SK-N-SH treated with all-trans-retinoic acid at 6 μM for 48 hours (cell line): ENCODE results near the gene RNF208.

Experiments
- ATAC-seq: fragments of 200-7000 bp; cut with Tn5 transposase; 3 replicates; pipeline ENCODE4 v1.9.1; 2020; ENCODE audit warnings: mild to moderate bottlenecking, moderate library complexity
- ARNTL ChIP-seq: fragments of 450-650 bp; formaldehyde crosslinking; IDR thresholded peaks from 2 replicates; pipeline ENCODE4 v1.5.0; 2020; ENCODE audit warnings: low read depth, mild to moderate bottlenecking, moderate library complexity, borderline replicate concordance
- BACH2 ChIP-seq: fragments of 250-450 bp; sonication (Bioruptor Pico); IDR thresholded peaks from 2 replicates; pipeline ENCODE4 v1.9.0; 2021; ENCODE audit warnings: mild to moderate bottlenecking, borderline replicate concordance
- CSDC2 ChIP-seq: fragments of 250-450 bp; sonication (Bioruptor Pico); IDR thresholded peaks from 2 replicates; pipeline ENCODE4 v1.5.0; 2020; ENCODE audit warnings: mild to moderate bottlenecking, moderate library complexity
- CSRNP3 ChIP-seq: fragments of 250-450 bp; sonication (Bioruptor Pico); IDR thresholded peaks from 2 replicates; pipeline ENCODE4 v1.5.1; 2021; ENCODE audit warnings: mild to moderate bottlenecking, moderate library complexity
- ESRRG ChIP-seq: fragments of 250-450 bp; sonication (Bioruptor Pico); IDR thresholded peaks from 2 replicates; pipeline ENCODE4 v1.6.1; 2021; ENCODE audit warnings: mild to moderate bottlenecking
- GLIS3 ChIP-seq: fragments of 250-450 bp; sonication (Bioruptor Pico); IDR thresholded peaks from 2 replicates; pipeline ENCODE4 v1.5.0; 2020; ENCODE audit warnings: mild to moderate bottlenecking, moderate library complexity
- ISL1 ChIP-seq: fragments of 250-450 bp; sonication (Bioruptor Pico); IDR thresholded peaks from 2 replicates; pipeline ENCODE4 v2.1.2; 2022; ENCODE audit warnings: mild to moderate bottlenecking, moderate library complexity
- PATZ1 ChIP-seq: fragments of 250-450 bp; sonication (Bioruptor Pico); IDR thresholded peaks from 2 replicates; pipeline ENCODE4 v1.8.0; 2020; ENCODE audit warnings: mild to moderate bottlenecking, moderate library complexity, borderline replicate concordance
- PPARA ChIP-seq: fragments of 250-450 bp; sonication (Bioruptor Pico); IDR thresholded peaks from 2 replicates; pipeline ENCODE4 v1.5.0; 2020; ENCODE audit warnings: mild to moderate bottlenecking, borderline replicate concordance
- RARB ChIP-seq: fragments of 250-450 bp; sonication (Bioruptor Pico); IDR thresholded peaks from 2 replicates; pipeline ENCODE4 v1.8.0; 2021; ENCODE audit warnings: mild to moderate bottlenecking, moderate library complexity
- SNAI2 ChIP-seq: fragments of 250-450 bp; sonication (Bioruptor Pico); IDR thresholded peaks from 2 replicates; pipeline ENCODE4 v1.5.0; 2020; ENCODE audit warnings: mild to moderate bottlenecking, moderate library complexity
- TCF4 ChIP-seq: fragments of 250-450 bp; sonication (Bioruptor Pico); IDR thresholded peaks from 2 replicates; pipeline ENCODE4 v1.8.0; 2021; ENCODE audit warnings: mild to moderate bottlenecking, moderate library complexity, borderline replicate concordance
- TOX ChIP-seq: fragments of 250-450 bp; sonication (Bioruptor Pico); IDR thresholded peaks from 2 replicates; pipeline ENCODE4 v1.8.0; 2021; ENCODE audit warnings: mild to moderate bottlenecking, moderate library complexity, borderline replicate concordance
- TSHZ2 ChIP-seq: fragments of 250-450 bp; sonication (Bioruptor Pico); IDR thresholded peaks from 2 replicates; pipeline ENCODE4 v1.5.0; 2020; ENCODE audit warnings: mild to moderate bottlenecking, moderate library complexity
- ZC3H10 ChIP-seq: fragments of 250-450 bp; sonication (Bioruptor Pico); IDR thresholded peaks from 2 replicates; pipeline ENCODE4 v1.5.1; 2021; ENCODE audit warnings: mild to moderate bottlenecking, moderate library complexity
- ZFP30 ChIP-seq: fragments of 450-650 bp; formaldehyde crosslinking; IDR thresholded peaks from 2 replicates; pipeline ENCODE4 v1.5.0; 2022; ENCODE audit warnings: mild to moderate bottlenecking, moderate library complexity
- ZNF565 ChIP-seq: fragments of 450-650 bp; formaldehyde crosslinking; conservative IDR thresholded peaks from 2 replicates; pipeline ENCODE4 v1.5.0; 2020; ENCODE audit warnings: low read depth, mild to moderate bottlenecking, moderate library complexity
- ZNF70 ChIP-seq: fragments of 450-650 bp; formaldehyde crosslinking; IDR thresholded peaks from 2 replicates; pipeline ENCODE4 v1.5.0; 2020; ENCODE audit warnings: mild to moderate bottlenecking, moderate library complexity
- ZNF8 ChIP-seq: fragments of 450-650 bp; formaldehyde crosslinking; IDR thresholded peaks from 2 replicates; pipeline ENCODE4 v1.5.0; 2020; ENCODE audit warnings: mild to moderate bottlenecking, moderate library complexity
- TF ChIP-seq, protein P1 (sequence below): fragments of 250-450 bp; sonication (Bioruptor Pico); IDR thresholded peaks from 2 replicates; pipeline ENCODE4 v1.5.1; 2020; ENCODE audit warnings: low read depth, mild to moderate bottlenecking, moderate library complexity

The RNF208 gene

GRCh38 chr9:137251194-137251461 lies 29.1 kb upstream of the RNF208 start, which contains the start of gene STPG3:
Gene STPG3, plus strand, starts transcription at chr9:137251286. Its CDS starts 1 bp downstream, at chr9:137251287.
- TF ChIP-seq TOX (CRISPR knock-in tag): no peak
- TF ChIP-seq ARNTL (CRISPR knock-in tag): no peak
- TF ChIP-seq ESRRG (CRISPR knock-in tag): no peak
- no peak for TF ChIP-seq ZNF565
- no peak for TF ChIP-seq TCF4
- TF ChIP-seq ZNF8 (CRISPR knock-in tag): no peak
- no peak for TF ChIP-seq SNAI2 (CRISPR knock-in tag)
- no peak for TF ChIP-seq PATZ1 (CRISPR knock-in tag)
- no peak for TF ChIP-seq ZNF70 (CRISPR knock-in tag)
- no peak for TF ChIP-seq PPARA (CRISPR knock-in tag)
- no peak for TF ChIP-seq CSDC2
- TF ChIP-seq, all 23 proteins: peak for 0
- no peak for ATAC-seq

DNA sequence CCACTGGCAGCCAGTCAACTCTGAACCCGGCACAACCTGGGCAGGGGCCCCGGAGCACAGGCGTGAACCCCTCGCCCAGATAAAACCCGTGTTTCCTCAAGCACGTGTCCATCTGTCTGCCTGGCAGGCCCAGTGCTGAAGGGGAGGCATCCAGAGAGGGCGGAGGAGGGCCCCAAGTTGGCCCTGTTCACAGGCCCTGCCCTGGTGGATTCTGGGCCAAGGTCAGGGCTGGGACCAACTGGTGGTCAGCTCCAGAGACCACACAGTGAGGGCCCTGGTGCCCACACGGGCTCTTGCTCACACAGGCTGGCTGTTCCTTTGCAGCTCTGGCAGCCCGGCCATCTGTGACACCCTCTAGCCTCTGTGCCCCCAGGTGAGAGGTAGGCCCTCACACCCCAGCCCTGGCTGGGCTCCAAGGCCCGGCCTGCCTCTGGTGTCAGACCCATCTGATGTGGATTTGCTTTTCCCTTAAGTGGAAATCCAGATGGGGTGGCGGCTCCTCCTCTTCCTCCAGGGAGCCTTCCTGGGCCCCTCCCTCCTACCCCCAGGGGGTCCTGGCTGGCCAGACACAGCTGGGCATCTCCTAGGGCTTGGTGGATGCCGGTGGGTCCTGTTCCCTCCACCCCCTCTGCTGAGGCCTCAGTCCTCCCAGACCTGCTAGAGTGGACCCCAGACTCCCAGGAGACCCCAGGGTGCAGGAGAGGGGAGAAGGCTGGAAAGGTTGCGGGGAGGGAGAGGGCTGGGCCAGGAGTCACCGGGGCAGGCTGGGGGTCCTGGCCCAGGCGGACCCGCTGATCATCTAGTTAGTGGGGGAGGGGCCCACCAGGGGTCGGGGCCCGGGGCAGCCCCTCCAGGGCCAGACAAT lies 28.5 kb upstream of the RNF208 start:
- no peak for ATAC-seq
- TF ChIP-seq, protein P1, sequence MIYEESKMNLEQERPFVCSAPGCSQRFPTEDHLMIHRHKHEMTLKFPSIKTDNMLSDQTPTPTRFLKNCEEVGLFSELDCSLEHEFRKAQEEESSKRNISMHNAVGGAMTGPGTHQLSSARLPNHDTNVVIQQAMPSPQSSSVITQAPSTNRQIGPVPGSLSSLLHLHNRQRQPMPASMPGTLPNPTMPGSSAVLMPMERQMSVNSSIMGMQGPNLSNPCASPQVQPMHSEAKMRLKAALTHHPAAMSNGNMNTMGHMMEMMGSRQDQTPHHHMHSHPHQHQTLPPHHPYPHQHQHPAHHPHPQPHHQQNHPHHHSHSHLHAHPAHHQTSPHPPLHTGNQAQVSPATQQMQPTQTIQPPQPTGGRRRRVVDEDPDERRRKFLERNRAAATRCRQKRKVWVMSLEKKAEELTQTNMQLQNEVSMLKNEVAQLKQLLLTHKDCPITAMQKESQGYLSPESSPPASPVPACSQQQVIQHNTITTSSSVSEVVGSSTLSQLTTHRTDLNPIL (CRISPR knock-in tag): no peak
- TF ChIP-seq ARNTL (CRISPR knock-in tag) (no peak), GLIS3 (CRISPR knock-in tag) (no peak)

GRCh38 chr9:137247916-137248175 lies 25.8 kb upstream of the RNF208 start:
- ATAC-seq: no peak
- TF ChIP-seq TCF4 (no peak), ZFP30 (no peak), ESRRG (CRISPR knock-in tag) (no peak), ARNTL (CRISPR knock-in tag) (no peak), GLIS3 (CRISPR knock-in tag) (no peak), TSHZ2 (CRISPR knock-in tag) (no peak), ISL1 (CRISPR knock-in tag) (no peak), CSDC2 (no peak), ZNF8 (CRISPR knock-in tag) (no peak), ZC3H10 (no peak), BACH2 (CRISPR knock-in tag) (no peak), CSRNP3 (CRISPR knock-in tag) (no peak), ZNF70 (CRISPR knock-in tag) (no peak)

DNA sequence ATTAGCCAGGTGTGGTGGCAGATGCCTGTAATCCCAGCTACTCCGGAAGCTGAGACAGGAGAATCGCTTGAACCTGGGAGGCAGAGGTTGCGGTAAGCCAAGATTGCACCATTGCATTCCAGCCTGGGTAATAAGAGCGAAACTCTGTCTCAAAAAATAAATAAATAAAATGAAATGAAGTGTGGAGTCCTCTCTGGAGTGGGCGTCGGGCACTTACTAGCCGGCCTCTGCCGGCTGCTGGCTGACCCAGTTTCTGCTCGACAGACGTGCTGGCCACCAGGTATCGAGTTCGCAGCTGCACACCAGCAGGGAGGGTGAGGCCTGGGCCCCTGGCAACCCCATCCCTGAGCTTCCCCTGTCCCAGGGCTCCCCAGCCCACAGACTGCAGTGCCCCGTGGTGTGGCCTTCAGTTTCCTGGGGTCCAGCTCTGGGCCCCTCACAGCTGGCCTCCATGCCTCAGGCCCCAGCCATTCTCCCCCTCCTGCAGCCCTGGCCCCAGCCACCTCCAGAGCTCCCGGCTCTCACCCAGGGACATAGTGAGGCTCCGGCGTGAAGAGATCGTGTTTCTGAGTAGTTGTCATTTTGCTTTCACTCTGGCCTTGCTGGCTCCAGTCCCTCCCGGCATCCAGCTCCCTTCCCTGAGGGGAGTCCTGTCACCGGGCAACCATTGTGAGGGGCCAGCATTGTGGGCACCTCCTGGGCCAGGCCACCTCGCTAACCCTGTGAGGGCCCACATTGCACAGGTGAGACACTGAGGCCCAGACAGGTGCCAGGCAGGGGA lies 25.3 kb upstream of the RNF208 start:
- no peak for ATAC-seq
- TF ChIP-seq PPARA (CRISPR knock-in tag) (no peak), CSRNP3 (CRISPR knock-in tag) (no peak), SNAI2 (CRISPR knock-in tag) (no peak), TOX (CRISPR knock-in tag) (no peak), ZNF565 (no peak), ZNF8 (CRISPR knock-in tag) (no peak), BACH2 (CRISPR knock-in tag) (no peak), ZNF70 (CRISPR knock-in tag) (no peak), RARB (CRISPR knock-in tag) (no peak), TSHZ2 (CRISPR knock-in tag) (no peak)
